ENCODE data around the gene FCRLB. TPM values are rescaled to one million over a fixed set of nuclear protein-coding genes. Genes with fewer than 3 reads are reported as not detected.

FCRLB gene
- polyA plus RNA-seq, 3 donors, result 0.36 to 0.44 (median 0.39) TPM

DNA sequence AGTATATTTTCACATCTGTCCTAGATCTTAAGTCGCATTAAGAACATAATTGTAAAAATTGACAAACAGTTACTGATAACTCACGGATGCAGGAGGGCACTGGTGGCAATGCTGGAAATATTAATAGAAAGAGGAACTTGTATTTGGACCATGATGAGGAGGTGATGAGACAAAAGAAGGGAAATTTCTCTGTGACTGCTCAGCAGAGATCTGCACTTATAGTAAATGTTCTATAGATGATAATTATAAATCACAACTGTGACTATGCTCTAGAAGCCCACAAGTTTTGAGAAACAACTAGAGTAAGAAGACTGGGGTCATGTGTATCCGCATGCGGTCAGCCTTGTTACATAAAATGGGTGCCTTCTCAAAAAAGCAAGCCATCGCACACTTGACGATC lies 19.6 kb downstream of the FCRLB start:
- Histone ChIP-seq H3K27me3 (ENCODE audit: control insufficient read depth in 2 of 2, insufficient read depth in 2 of 2, low read length in 2 of 2) (peaks cover 21 to 26% of the 10 kb centered on the region in 2 donors), H3K4me3 (replicated peaks in 1 of 3; ENCODE audit: low read depth in 2 of 3, low read length in 3 of 3) (peak overlapping the region in 1 of 3 experiments; percentile 52), H3K9me3 (replicated peaks in 1 of 2; ENCODE audit: control insufficient read depth in 1 of 2, insufficient read depth in 1 of 2, low read length in 2 of 2) (no peaks in the 10 kb centered on the region), H3K4me1 (ENCODE audit: control insufficient read depth in 1 of 2, insufficient read depth in 2 of 2, low read length in 2 of 2) (peaks cover 32 to 38% of the 10 kb centered on the region in 2 donors), H4K20me1 (ENCODE audit: insufficient read depth, low read length) (no peaks in the 10 kb centered on the region), H3K36me3 (replicated peaks in 1 of 2; ENCODE audit: control insufficient read depth in 1 of 2, insufficient read depth in 2 of 2, low read length in 2 of 2) (no peaks in the 10 kb centered on the region), H3K4me2 (replicated peaks; ENCODE audit: extremely low read depth, low read length, poor library complexity, severe bottlenecking) (peak overlapping the region; percentile 41), H3K79me2 (ENCODE audit: insufficient read depth, low read length) (no peaks in the 10 kb centered on the region), H2AFZ (ENCODE audit: insufficient read depth, low read depth, low read length, poor library complexity, severe bottlenecking) (no peak overlapping the region), H3K27ac (ENCODE audit: low read depth in 1 of 2, low read length in 2 of 2) (peak overlapping the region in 1 of 2 donors; percentile 85), H3K9ac (ENCODE audit: insufficient read depth, low read length, poor library complexity, severe bottlenecking) (no peak overlapping the region)
- Mint-ChIP-seq H3K36me3 (peaks cover 0 to 2% of the 10 kb centered on the region in 2 donors), H3K27ac (peak overlapping the region in 5 of 7 donors; percentile 16 to 91 (median 71)), H3K27me3 (ENCODE audit: low read depth in 3 of 3) (peaks cover 15 to 40% (median 34%) of the 10 kb centered on the region in 3 donors), H3K4me1 (peaks cover 42% of the 10 kb centered on the region), H3K4me3 (peak overlapping the region in 1 of 2 donors; percentile 71), H3K9me3 (peaks cover 0 to 2% (median 0%) of the 10 kb centered on the region in 7 donors)
- intact Hi-C loops (cut with micrococcal nuclease), result loop anchor here (2.0 to 5.0 kb wide), 2 partner anchors 254 to 256 kb away; no protein-coding TSS in a partner anchor
- DNase-seq, result peak in 2 of 3 donors; percentile 64
- WGBS (ENCODE audit: insufficient coverage), result 20% methylated on average over 1 of the region's 6 CpGs
- TF ChIP-seq, protein P1, sequence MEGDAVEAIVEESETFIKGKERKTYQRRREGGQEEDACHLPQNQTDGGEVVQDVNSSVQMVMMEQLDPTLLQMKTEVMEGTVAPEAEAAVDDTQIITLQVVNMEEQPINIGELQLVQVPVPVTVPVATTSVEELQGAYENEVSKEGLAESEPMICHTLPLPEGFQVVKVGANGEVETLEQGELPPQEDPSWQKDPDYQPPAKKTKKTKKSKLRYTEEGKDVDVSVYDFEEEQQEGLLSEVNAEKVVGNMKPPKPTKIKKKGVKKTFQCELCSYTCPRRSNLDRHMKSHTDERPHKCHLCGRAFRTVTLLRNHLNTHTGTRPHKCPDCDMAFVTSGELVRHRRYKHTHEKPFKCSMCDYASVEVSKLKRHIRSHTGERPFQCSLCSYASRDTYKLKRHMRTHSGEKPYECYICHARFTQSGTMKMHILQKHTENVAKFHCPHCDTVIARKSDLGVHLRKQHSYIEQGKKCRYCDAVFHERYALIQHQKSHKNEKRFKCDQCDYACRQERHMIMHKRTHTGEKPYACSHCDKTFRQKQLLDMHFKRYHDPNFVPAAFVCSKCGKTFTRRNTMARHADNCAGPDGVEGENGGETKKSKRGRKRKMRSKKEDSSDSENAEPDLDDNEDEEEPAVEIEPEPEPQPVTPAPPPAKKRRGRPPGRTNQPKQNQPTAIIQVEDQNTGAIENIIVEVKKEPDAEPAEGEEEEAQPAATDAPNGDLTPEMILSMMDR (IDR thresholded peaks at IDR 0.05), result no peak

DNA sequence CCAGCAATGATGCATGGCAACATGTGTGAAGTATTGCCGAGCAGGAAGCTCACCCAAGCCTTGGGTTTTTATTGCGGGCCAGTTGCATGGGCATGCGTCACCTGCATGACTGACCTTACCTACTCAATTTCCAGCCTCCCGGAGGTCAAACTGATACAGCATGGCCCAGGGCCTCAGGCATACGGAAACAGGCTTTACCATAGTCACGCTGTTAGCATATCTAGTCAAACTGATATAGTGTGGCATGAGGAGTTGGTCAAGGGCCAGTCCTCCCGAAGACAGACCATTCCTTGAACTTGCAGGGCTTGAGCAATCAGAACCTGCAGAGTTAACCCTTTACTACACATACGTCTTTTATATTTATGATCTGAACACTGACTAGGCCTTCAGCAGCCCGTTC lies 21.9 kb downstream of the FCRLB start:
- Mint-ChIP-seq H3K36me3 (peaks cover 0 to 2% of the 10 kb centered on the region in 2 donors), H3K4me3 (no peak overlapping the region), H3K27me3 (ENCODE audit: low read depth in 3 of 3) (peaks cover 14 to 35% (median 22%) of the 10 kb centered on the region in 3 donors), H3K4me1 (peaks cover 45% of the 10 kb centered on the region), H3K27ac (no peak overlapping the region), H3K9me3 (peaks cover 0 to 3% (median 0%) of the 10 kb centered on the region in 7 donors)
- DNase-seq, result no peak
- H3K27me3 ChIP-seq (ENCODE audit: control insufficient read depth in 2 of 2, insufficient read depth in 2 of 2, low read length in 2 of 2), result peaks cover 0 to 5% of the 10 kb centered on the region in 2 donors
- H3K9me3 ChIP-seq (replicated peaks in 1 of 2; ENCODE audit: control insufficient read depth in 1 of 2, insufficient read depth in 1 of 2, low read length in 2 of 2), result no peaks in the 10 kb centered on the region
- no peak overlapping the region for H3K9ac ChIP-seq (ENCODE audit: insufficient read depth, low read length, poor library complexity, severe bottlenecking)
- H3K36me3 ChIP-seq (replicated peaks in 1 of 2; ENCODE audit: control insufficient read depth in 1 of 2, insufficient read depth in 2 of 2, low read length in 2 of 2), result no peaks in the 10 kb centered on the region
- H3K4me2 ChIP-seq (replicated peaks; ENCODE audit: extremely low read depth, low read length, poor library complexity, severe bottlenecking), result no peak overlapping the region
- WGBS (ENCODE audit: insufficient coverage), result 91% methylated on average over 5 of the region's 9 CpGs
- H3K4me1 ChIP-seq (ENCODE audit: control insufficient read depth in 1 of 2, insufficient read depth in 2 of 2, low read length in 2 of 2), result peaks cover 36 to 43% of the 10 kb centered on the region in 2 donors
- intact Hi-C loops (cut with micrococcal nuclease), result loop anchor here in 1 of 2 donors (5.0 kb wide), 1 partner anchor 256 kb away; no protein-coding TSS in a partner anchor
- H4K20me1 ChIP-seq (ENCODE audit: insufficient read depth, low read length), result no peaks in the 10 kb centered on the region
- no peak overlapping the region for H3K27ac ChIP-seq (ENCODE audit: low read depth in 1 of 2, low read length in 2 of 2)
- TF ChIP-seq, protein P1 (IDR thresholded peaks at IDR 0.05), result no peak
- no peaks in the 10 kb centered on the region for H3K79me2 ChIP-seq (ENCODE audit: insufficient read depth, low read length)
- no peak overlapping the region for H3K4me3 ChIP-seq (replicated peaks in 1 of 3; ENCODE audit: low read depth in 2 of 3, low read length in 3 of 3)
- H2AFZ ChIP-seq (ENCODE audit: insufficient read depth, low read depth, low read length, poor library complexity, severe bottlenecking), result no peak overlapping the region

Data from CD14-positive monocyte (primary cell).